HepG2 (cell line): ENCODE results near the gene LRRC25. TPM values are rescaled to one million over a fixed set of nuclear protein-coding genes. Genes with fewer than 3 reads are reported as not detected.

Source experiments
- MATR3 ChIP-seq: sonication (generic); formaldehyde crosslinking; IDR thresholded peaks from 2 replicates; pipeline ENCODE4 v1.4.0; 2020; ENCODE audit warnings: missing genetic modification reagents
- MEIS1 ChIP-seq: sonication (generic); formaldehyde crosslinking; IDR thresholded peaks from 2 replicates; pipeline ENCODE4 v1.9.0; 2021; ENCODE audit warnings: mild to moderate bottlenecking, missing genetic modification reagents, moderate library complexity, borderline replicate concordance
- PHF21A ChIP-seq: sonication (generic); formaldehyde crosslinking; IDR thresholded peaks from 2 replicates; pipeline ENCODE4 v1.5.0; 2020; ENCODE audit warnings: mild to moderate bottlenecking, missing genetic modification reagents
- RARA ChIP-seq: IDR thresholded peaks from 2 replicates; pipeline ENCODE4 v1.6.1; 2016; ENCODE audit warnings: missing genetic modification reagents, missing compliant biosample characterization
- TFAP4 ChIP-seq: sonication (generic); IDR thresholded peaks from 2 replicates; pipeline ENCODE4 v1.6.1; 2016; ENCODE audit warnings: low read depth, borderline replicate concordance
- ZNF121 ChIP-seq: sonication (generic); formaldehyde crosslinking; IDR thresholded peaks from 2 replicates; pipeline ENCODE4 v1.5.0; 2020; ENCODE audit warnings: mild to moderate bottlenecking, missing genetic modification reagents
- polyA plus RNA-seq, 8 experiments: library from polyadenylated mRNA; depleted of rRNA in 3 of 8; stranded (reverse) in 7 of 8; unstranded in 1 of 8; fragments of >200 nt; fragmentation: Illumina TruSeq in 4 of 8; extraction: Trizol in 4 of 8; gene quantifications; 2 replicates each; pipeline versions ENCODE4 v1.2.1 to v1.2.3, GENCODE V29; 2011 to 2016; ENCODE audit warnings: low read depth in 4 of 8, missing spikeins in 1 of 8, mixed read lengths in 1 of 8; ENCODE audit not compliant: insufficient read depth in 1 of 8
- total RNA-seq, 5 experiments: library from RNA; depleted of rRNA; stranded (reverse); fragments of >200 nt; fragmentation: Illumina TruSeq; extraction: Trizol; gene quantifications; 2 replicates each; pipeline ENCODE4 v1.2.3, GENCODE V29; 2016; ENCODE audit warnings: low read depth in 1 of 5
- TF ChIP-seq, protein P1 (sequence below): sonication (generic); formaldehyde crosslinking; IDR thresholded peaks from 2 replicates; pipeline ENCODE4 v1.9.0; 2021; ENCODE audit warnings: missing genetic modification reagents, mild to moderate bottlenecking, borderline replicate concordance
- TF ChIP-seq, protein P2 (sequence below): sonication (generic); formaldehyde crosslinking; conservative IDR thresholded peaks from 2 replicates; pipeline ENCODE4 v1.4.0; 2020; ENCODE audit warnings: mild to moderate bottlenecking, missing genetic modification reagents, moderate library complexity

The LRRC25 gene
- total and polyA plus RNA-seq, 2 of the 13 experiments (the other 11 are each of a cell fraction or from before 2014, with no cell fraction given) = 0.13 to 0.53 TPM

GRCh38 chr19:18377026-18377425 lies 20.4 kb downstream of the LRRC25 start (continued):
- TF ChIP-seq, protein P1, sequence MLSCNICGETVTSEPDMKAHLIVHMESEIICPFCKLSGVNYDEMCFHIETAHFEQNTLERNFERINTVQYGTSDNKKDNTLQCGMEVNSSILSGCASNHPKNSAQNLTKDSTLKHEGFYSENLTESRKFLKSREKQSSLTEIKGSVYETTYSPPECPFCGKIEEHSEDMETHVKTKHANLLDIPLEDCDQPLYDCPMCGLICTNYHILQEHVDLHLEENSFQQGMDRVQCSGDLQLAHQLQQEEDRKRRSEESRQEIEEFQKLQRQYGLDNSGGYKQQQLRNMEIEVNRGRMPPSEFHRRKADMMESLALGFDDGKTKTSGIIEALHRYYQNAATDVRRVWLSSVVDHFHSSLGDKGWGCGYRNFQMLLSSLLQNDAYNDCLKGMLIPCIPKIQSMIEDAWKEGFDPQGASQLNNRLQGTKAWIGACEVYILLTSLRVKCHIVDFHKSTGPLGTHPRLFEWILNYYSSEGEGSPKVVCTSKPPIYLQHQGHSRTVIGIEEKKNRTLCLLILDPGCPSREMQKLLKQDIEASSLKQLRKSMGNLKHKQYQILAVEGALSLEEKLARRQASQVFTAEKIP = no peak
- TF ChIP-seq ZNF121 (CRISPR knock-in tag) (peak; percentile 96), TFAP4 (peak; percentile 55; the same call in 1 of the 2 replicates), MEIS1 (CRISPR knock-in tag) (no peak), RARA (CRISPR knock-in tag) (0 out of 2 replicates have a peak, but pooled peaks have one; percentile 27), MATR3 (CRISPR knock-in tag) (no peak), PHF21A (CRISPR knock-in tag) (0 out of 2 replicates have a peak, but pooled peaks have one; percentile 38)
- TF ChIP-seq, protein P2, sequence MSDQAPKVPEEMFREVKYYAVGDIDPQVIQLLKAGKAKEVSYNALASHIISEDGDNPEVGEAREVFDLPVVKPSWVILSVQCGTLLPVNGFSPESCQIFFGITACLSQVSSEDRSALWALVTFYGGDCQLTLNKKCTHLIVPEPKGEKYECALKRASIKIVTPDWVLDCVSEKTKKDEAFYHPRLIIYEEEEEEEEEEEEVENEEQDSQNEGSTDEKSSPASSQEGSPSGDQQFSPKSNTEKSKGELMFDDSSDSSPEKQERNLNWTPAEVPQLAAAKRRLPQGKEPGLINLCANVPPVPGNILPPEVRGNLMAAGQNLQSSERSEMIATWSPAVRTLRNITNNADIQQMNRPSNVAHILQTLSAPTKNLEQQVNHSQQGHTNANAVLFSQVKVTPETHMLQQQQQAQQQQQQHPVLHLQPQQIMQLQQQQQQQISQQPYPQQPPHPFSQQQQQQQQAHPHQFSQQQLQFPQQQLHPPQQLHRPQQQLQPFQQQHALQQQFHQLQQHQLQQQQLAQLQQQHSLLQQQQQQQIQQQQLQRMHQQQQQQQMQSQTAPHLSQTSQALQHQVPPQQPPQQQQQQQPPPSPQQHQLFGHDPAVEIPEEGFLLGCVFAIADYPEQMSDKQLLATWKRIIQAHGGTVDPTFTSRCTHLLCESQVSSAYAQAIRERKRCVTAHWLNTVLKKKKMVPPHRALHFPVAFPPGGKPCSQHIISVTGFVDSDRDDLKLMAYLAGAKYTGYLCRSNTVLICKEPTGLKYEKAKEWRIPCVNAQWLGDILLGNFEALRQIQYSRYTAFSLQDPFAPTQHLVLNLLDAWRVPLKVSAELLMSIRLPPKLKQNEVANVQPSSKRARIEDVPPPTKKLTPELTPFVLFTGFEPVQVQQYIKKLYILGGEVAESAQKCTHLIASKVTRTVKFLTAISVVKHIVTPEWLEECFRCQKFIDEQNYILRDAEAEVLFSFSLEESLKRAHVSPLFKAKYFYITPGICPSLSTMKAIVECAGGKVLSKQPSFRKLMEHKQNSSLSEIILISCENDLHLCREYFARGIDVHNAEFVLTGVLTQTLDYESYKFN = 0 out of 2 replicates have a peak, but pooled peaks have one; percentile 12
